Fibroblast of pulmonary artery (primary cell): Measurements from ENCODE around the gene KCNN4.
"Not testable (repeated sequence)": the region's sequence is repeated elsewhere in the genome, so short reads cannot be mapped to it uniquely, and the experiment has no call there.

Source experiments
- DNase-seq: peaks from one replicate; pipeline ENCODE4 v3.0.0-alpha.2; 2010; ENCODE audit warnings: low read depth
- H3K4me3 ChIP-seq: replicated peaks from 2 replicates; pipeline ENCODE4 v1.5.1; 2011; ENCODE audit warnings: low read depth, mild to moderate bottlenecking, control low read depth, low read length, moderate library complexity
- TF ChIP-seq, protein P1 (sequence below): IDR thresholded peaks from 2 replicates; pipeline ENCODE4 v1.5.1; 2011; ENCODE audit warnings: mild to moderate bottlenecking, control low read depth, low read length, inconsistent platforms; ENCODE audit errors: missing control alignments

Gene KCNN4

DNA sequence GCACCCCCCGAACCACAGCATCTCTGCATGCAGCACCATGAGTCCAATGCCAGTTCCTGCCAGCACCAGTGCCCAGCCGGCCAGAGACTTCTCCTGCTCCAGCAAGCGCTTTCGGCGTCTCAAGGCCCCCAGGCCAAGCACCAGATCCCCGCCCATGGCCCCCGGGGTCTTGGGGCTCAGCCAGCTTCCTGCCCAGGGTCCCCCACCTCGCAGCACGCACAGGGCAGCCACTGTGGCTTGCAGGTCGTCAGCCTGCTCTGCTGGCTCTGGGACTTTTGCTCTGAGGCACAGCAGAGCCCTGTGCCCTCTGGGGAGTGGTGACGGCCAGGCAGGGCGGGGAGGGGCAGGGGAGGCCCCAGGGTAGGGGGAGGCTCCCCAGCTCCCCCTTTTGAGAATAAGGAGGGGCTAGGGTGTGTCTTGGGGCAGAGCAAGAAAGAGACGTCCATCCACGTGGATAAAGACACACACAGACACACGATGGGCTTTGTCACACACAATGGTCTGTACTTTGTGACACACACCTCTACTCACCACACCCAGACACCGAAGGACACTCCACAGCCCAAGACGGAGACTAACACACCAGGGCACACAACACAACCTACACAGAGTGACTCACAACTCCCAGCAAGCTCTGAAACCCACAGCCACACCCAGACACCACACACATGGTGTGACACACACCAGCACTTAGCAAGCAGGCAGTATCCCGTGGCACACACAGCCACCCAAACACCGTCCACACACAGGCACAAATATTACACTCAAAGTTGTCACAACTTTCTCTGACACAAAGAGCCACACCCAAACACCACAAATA is at the start of gene KCNN4:
KCNN4 (minus strand) TSS at position 268 of the 820 bp plus-strand sequence; CDS start at position 156, 112 bp downstream.
- no peak within 1 kb of the TSS for H3K4me3 ChIP-seq
- TF ChIP-seq, protein P1, sequence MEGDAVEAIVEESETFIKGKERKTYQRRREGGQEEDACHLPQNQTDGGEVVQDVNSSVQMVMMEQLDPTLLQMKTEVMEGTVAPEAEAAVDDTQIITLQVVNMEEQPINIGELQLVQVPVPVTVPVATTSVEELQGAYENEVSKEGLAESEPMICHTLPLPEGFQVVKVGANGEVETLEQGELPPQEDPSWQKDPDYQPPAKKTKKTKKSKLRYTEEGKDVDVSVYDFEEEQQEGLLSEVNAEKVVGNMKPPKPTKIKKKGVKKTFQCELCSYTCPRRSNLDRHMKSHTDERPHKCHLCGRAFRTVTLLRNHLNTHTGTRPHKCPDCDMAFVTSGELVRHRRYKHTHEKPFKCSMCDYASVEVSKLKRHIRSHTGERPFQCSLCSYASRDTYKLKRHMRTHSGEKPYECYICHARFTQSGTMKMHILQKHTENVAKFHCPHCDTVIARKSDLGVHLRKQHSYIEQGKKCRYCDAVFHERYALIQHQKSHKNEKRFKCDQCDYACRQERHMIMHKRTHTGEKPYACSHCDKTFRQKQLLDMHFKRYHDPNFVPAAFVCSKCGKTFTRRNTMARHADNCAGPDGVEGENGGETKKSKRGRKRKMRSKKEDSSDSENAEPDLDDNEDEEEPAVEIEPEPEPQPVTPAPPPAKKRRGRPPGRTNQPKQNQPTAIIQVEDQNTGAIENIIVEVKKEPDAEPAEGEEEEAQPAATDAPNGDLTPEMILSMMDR: no peak
- DNase-seq: peak; percentile 19

GRCh38 chr19:43826787-43827754 is 46.3 kb upstream of the KCNN4 start, which contains the start of gene ZNF283:
TSS of gene ZNF283 (plus strand) at chr19:43827321. CDS start at chr19:43833505, 6,184 bp downstream.
- TF ChIP-seq, protein P1: no peak
- DNase-seq: peak; percentile 92
- peak within 1 kb of the TSS; percentile 71 for H3K4me3 ChIP-seq

DNA sequence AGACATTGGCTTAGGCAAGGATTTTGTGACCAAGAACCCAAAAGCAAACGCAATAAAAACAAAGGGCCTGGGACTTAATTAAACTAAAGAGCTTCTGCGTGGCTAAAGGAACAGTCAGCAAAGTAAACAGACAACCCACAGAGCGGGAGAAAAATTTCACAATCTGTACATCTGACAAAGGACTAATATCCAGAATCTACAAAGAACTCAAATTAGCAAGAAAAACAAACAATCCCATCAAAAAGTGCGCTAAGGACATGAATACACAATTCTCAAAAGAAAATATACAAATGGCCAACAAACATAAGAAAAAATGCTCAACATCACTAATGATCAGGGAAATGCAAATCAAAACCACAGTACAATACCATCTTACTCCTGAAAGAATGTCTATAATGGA is 43.8 kb upstream of the KCNN4 start:
- not testable (repeated sequence) for DNase-seq

GRCh38 chr19:43823856-43824255 is 43.1 kb upstream of the KCNN4 start:
- DNase-seq: not testable (repeated sequence)

More for the DNA sequence above, 43.8 kb upstream of the KCNN4 start:
- H3K4me3 ChIP-seq: not testable (repeated sequence)

DNA sequence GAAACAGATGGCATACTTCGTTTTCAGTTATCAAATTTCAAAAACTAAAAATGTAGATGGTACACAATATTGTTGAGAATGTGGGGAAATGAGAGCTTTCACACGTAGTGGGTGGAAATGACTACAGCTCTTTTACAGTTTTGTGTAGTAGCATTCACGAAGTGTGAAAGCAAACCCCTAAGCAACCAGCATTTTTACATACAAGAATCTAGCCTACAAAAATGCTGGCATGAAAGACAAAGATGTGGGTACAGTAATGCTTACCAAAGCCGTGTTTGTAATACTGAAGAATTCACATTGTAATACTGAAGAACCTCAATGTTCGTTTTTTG is 40.1 kb upstream of the KCNN4 start:
- TF ChIP-seq, protein P1: no peak
- DNase-seq: no peak
- H3K4me3 ChIP-seq: peak overlapping the region; percentile 58

More at GRCh38 chr19:43823856-43824255, 43.1 kb upstream of the KCNN4 start:
- H3K4me3 ChIP-seq: not testable (repeated sequence)

GRCh38 chr19:43820098-43820883 is 39.5 kb upstream of the KCNN4 start:
- TF ChIP-seq, protein P1: no peak
- peak overlapping the region; percentile 58 for H3K4me3 ChIP-seq
- peak; percentile 67 for DNase-seq

DNA sequence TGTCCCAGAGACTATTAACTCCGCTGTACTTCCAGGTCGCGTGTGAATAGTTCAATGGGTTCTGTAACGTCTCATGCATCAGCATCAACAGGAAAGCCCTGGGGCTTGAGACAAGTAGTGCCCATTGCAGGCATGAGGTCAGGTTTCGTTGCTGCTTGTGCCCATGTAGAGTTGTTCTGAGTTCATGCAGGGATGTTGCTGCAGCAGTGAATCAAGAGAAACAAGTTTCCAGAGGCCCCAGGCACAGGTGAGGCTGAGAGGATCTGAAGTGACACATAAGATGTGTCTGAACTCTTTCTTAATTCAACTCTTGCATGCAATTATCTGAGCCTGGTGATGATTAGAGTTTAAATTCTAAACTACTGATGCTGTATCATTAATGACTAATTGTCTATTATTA is 37.7 kb upstream of the KCNN4 start:
- no peak for DNase-seq
- TF ChIP-seq, protein P1: no peak
- no peak overlapping the region for H3K4me3 ChIP-seq

GRCh38 chr19:43817454-43817853 is 36.7 kb upstream of the KCNN4 start:
- not testable (repeated sequence) for H3K4me3 ChIP-seq, DNase-seq
